ENCODE measurements around the gene ADNP. TPM values are rescaled to one million over a fixed set of nuclear protein-coding genes. Genes with fewer than 3 reads are reported as not detected.

Gene ADNP
- total and polyA plus RNA-seq, 10 of the 15 experiments (the other 5 are each of a cell fraction or from before 2014, with no cell fraction given): 23.0 to 74.4 (median 34.9) TPM

GRCh38 chr20:50857348-50857747 lies 73.9 kb downstream of the ADNP start:
- RAD21 ChIA-PET (ENCODE audit: unreplicated experiment): interaction anchor here (1.9 kb wide), 1 partner anchor 63 kb away, joined by 4 read pairs; no protein-coding TSS in a partner anchor
- CTCF ChIA-PET: interaction anchor here (1.1 kb wide), 1 partner anchor 34 kb away, joined by 3 read pairs; no protein-coding TSS in a partner anchor
- peaks cover 0 to 4% of the 10 kb centered on the region in 2 experiments; a peak in 1 of 4 replicates for H3K36me3 ChIP-seq (ENCODE audit: control insufficient read depth in 2 of 2, insufficient read depth in 2 of 2, low read length in 1 of 2)
- no peak overlapping the region for H3K4me2 ChIP-seq (ENCODE audit: control insufficient read depth, insufficient read depth)
- SMC1A ChIA-PET (ENCODE audit: uncharacterized antibody, unreplicated experiment): no interaction called here
- WGBS (ENCODE audit: insufficient coverage, insufficient replicate concordance, low lambda C conversion rate, missing lambda C conversion rate): 96% methylated on average over 7 of the region's 7 CpGs
- no peak overlapping the region for H2AFZ ChIP-seq (ENCODE audit: control insufficient read depth, low read depth, low read length)
- FAIRE-seq: no peak
- no peaks in the 10 kb centered on the region for H3K79me2 ChIP-seq (ENCODE audit: control insufficient read depth, insufficient read depth, low read length)
- BruUV-seq (replicated peaks): no TSS peak
- no peaks in the 10 kb centered on the region for H3K4me1 ChIP-seq (ENCODE audit: control insufficient read depth, insufficient read depth, low read length)
- DNase-seq (ENCODE audit: low read depth, low spot score): no peak
- H3K9ac ChIP-seq (ENCODE audit: control insufficient read depth, insufficient read depth, low read length): no peak overlapping the region
- intact Hi-C loops (cut with micrococcal nuclease; ENCODE audit: unreplicated experiment): no loop called here
- in situ Hi-C loops (cut with MboI): no loop called here
- TF ChIP-seq, protein P1, sequence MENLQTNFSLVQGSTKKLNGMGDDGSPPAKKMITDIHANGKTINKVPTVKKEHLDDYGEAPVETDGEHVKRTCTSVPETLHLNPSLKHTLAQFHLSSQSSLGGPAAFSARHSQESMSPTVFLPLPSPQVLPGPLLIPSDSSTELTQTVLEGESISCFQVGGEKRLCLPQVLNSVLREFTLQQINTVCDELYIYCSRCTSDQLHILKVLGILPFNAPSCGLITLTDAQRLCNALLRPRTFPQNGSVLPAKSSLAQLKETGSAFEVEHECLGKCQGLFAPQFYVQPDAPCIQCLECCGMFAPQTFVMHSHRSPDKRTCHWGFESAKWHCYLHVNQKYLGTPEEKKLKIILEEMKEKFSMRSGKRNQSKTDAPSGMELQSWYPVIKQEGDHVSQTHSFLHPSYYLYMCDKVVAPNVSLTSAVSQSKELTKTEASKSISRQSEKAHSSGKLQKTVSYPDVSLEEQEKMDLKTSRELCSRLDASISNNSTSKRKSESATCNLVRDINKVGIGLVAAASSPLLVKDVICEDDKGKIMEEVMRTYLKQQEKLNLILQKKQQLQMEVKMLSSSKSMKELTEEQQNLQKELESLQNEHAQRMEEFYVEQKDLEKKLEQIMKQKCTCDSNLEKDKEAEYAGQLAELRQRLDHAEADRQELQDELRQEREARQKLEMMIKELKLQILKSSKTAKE (IDR thresholded peaks at IDR 0.05; ENCODE audit: low read depth, poor library complexity, severe bottlenecking): no peak
- no peak for TF ChIP-seq ZNF592 (IDR thresholded peaks at IDR 0.05)
- POLR2A ChIA-PET: interaction anchor here (0.6 kb wide), 1 partner anchor 42 kb away, joined by 5 read pairs; no protein-coding TSS in a partner anchor
- ATAC-seq: no peak
- no peak overlapping the region for H3K27ac ChIP-seq (ENCODE audit: control insufficient read depth, insufficient read depth)
- H3K9me3 ChIP-seq (replicated peaks; ENCODE audit: control insufficient read depth, insufficient read depth, low read length): no peaks in the 10 kb centered on the region
- H3K4me3 ChIP-seq: no peak overlapping the region
- no peaks in the 10 kb centered on the region for H3K27me3 ChIP-seq (replicated peaks in 1 of 2; ENCODE audit: control insufficient read depth in 2 of 2, insufficient read depth in 2 of 2, low read length in 1 of 2)
- H4K20me1 ChIP-seq (ENCODE audit: control insufficient read depth, insufficient read depth): no peaks in the 10 kb centered on the region

All from GM12878 (cell line).